ENCODE results near the gene MACROD2. TPM values are rescaled to one million over a fixed set of nuclear protein-coding genes. Genes with fewer than 3 reads are reported as not detected.
"Not testable (repeated sequence)": the region's sequence is repeated elsewhere in the genome, so short reads cannot be mapped to it uniquely, and the experiment has no call there.

Gene MACROD2
- total and polyA plus RNA-seq, 9 donors = 3.7 to 25.5 (median 7.8) TPM

DNA sequence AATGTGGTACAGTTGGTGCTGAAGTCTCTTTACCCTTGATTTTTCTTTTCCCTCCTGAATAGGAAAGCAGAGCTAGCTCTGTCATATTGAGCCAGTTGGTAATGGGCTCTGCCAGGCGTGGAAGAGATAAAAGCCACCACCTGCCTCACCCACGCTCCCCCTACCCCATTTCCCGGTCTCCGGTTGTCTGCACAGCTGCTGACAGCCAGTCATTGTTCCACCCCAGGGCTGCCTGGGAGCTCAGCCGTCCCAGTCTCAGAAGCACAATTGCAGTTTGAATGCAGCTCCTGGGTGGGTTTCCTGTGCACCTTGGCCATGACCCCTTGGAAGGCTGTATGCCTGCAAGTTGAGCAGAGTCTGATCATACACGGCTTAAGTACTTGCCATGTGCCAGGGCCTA lies 1017.2 kb downstream of the MACROD2 start:
- no peaks in the 10 kb centered on the region for H3K36me3 ChIP-seq
- peaks cover 11% of the 10 kb centered on the region for H3K4me1 ChIP-seq (ENCODE audit: insufficient read depth)
- H3K27ac ChIP-seq = no peak overlapping the region
- intact Hi-C loops (cut with DNase I) = no loop called here
- H3K9me3 ChIP-seq = no peaks in the 10 kb centered on the region
- TF ChIP-seq POLR2A (IDR thresholded peaks at IDR 0.05) = no peak
- TF ChIP-seq EP300 (IDR thresholded peaks at IDR 0.05) = no peak
- TF ChIP-seq, protein P1, sequence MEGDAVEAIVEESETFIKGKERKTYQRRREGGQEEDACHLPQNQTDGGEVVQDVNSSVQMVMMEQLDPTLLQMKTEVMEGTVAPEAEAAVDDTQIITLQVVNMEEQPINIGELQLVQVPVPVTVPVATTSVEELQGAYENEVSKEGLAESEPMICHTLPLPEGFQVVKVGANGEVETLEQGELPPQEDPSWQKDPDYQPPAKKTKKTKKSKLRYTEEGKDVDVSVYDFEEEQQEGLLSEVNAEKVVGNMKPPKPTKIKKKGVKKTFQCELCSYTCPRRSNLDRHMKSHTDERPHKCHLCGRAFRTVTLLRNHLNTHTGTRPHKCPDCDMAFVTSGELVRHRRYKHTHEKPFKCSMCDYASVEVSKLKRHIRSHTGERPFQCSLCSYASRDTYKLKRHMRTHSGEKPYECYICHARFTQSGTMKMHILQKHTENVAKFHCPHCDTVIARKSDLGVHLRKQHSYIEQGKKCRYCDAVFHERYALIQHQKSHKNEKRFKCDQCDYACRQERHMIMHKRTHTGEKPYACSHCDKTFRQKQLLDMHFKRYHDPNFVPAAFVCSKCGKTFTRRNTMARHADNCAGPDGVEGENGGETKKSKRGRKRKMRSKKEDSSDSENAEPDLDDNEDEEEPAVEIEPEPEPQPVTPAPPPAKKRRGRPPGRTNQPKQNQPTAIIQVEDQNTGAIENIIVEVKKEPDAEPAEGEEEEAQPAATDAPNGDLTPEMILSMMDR (IDR thresholded peaks at IDR 0.05) = no peak
- 83 to 97% (median 91%) methylated on average over 6 of the region's 6 CpGs for WGBS, 3 donors
- DNase-seq = no peak
- H3K4me3 ChIP-seq = no peak overlapping the region
- H3K27me3 ChIP-seq = no peaks in the 10 kb centered on the region

DNA sequence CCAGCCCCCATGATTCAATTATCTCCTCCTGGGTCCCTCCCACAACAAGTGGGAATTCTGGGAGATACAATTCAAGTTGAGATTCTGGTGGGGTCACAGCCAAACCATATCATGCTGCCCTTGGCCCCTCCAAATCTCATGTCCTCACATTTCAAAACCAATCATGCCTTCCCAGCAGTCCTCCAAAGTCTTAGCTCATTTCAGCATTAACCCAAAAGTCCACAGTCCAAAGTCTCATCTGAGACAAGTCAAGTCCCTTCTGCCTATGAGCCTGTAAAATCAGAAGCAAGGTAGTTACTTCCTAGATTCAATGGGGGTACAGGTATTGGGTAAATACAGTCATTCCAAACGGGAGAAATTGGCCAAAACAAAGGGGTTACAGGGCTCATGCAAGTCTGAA lies 1021.6 kb downstream of the MACROD2 start:
- 90 to 95% (median 92%) methylated on average over 1 of the region's 1 CpG for WGBS, 3 donors
- H3K4me3 ChIP-seq; intact Hi-C loops (cut with DNase I); H3K36me3 ChIP-seq; DNase-seq; H3K27ac ChIP-seq; H3K27me3 ChIP-seq; H3K9me3 ChIP-seq; H3K4me1 ChIP-seq (ENCODE audit: insufficient read depth): not testable (repeated sequence)

DNA sequence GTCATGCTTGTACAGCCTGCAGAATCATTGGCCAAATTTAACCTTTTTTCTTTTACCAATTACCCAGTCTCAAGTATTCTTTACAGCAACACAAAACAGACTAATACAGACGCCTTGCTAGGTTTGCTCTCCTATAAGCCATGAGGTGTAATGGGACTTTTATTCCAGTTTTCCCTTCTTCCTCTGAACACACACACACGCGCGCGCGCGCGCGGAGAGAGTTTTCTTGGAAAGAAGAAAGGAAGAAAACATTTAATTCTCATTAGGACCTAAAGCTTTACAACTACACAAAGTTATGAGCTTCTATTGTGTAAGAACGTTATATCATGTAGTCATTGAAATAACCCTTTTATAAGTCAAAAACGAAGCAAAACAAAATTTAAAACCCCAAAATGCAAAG lies 1023.6 kb downstream of the MACROD2 start:
- Histone ChIP-seq H3K27me3 (no peaks in the 10 kb centered on the region), H3K4me1 (ENCODE audit: insufficient read depth) (peaks cover 4% of the 10 kb centered on the region), H3K9me3 (no peaks in the 10 kb centered on the region), H3K4me3 (no peak overlapping the region), H3K27ac (no peak overlapping the region), H3K36me3 (no peaks in the 10 kb centered on the region)
- TF ChIP-seq POLR2A (IDR thresholded peaks at IDR 0.05) (no peak), EP300 (IDR thresholded peaks at IDR 0.05) (no peak)
- TF ChIP-seq, protein P1 (IDR thresholded peaks at IDR 0.05) = no peak
- DNase-seq = no peak
- WGBS, 3 donors = 92 to 95% (median 94%) methylated on average over 11 of the region's 11 CpGs
- intact Hi-C loops (cut with DNase I) = no loop called here

GRCh38 chr20:15020845-15021244 lies 1025.5 kb downstream of the MACROD2 start:
- H3K4me1 ChIP-seq (ENCODE audit: insufficient read depth) = peaks cover 4% of the 10 kb centered on the region
- no peak for DNase-seq
- no peak overlapping the region for H3K27ac ChIP-seq
- 89 to 93% (median 91%) methylated on average over 9 of the region's 9 CpGs for WGBS, 3 donors
- intact Hi-C loops (cut with DNase I) = no loop called here
- no peaks in the 10 kb centered on the region for H3K9me3 ChIP-seq
- no peaks in the 10 kb centered on the region for H3K27me3 ChIP-seq
- no peak overlapping the region for H3K4me3 ChIP-seq
- TF ChIP-seq POLR2A (IDR thresholded peaks at IDR 0.05) = no peak
- no peak for TF ChIP-seq EP300 (IDR thresholded peaks at IDR 0.05)
- TF ChIP-seq, protein P1 (IDR thresholded peaks at IDR 0.05) = no peak
- no peaks in the 10 kb centered on the region for H3K36me3 ChIP-seq

- Histone ChIP-seq H3K9me3 (no peaks in the 10 kb centered on the region), H3K4me1 (ENCODE audit: insufficient read depth) (no peaks in the 10 kb centered on the region), H3K36me3 (no peaks in the 10 kb centered on the region), H3K4me3 (no peak overlapping the region), H3K27me3 (no peaks in the 10 kb centered on the region), H3K27ac (no peak overlapping the region)
- DNase-seq = no peak
- TF ChIP-seq, protein P1 (IDR thresholded peaks at IDR 0.05) = no peak
- TF ChIP-seq EP300 (IDR thresholded peaks at IDR 0.05) (no peak), POLR2A (IDR thresholded peaks at IDR 0.05) (no peak)
- intact Hi-C loops (cut with DNase I) = no loop called here
Measured at GRCh38 chr20:15022921-15023320, 1027.6 kb downstream of the MACROD2 start.

All from ovary (tissue), 9 donors.